Fibroblast of pulmonary artery (primary cell): ENCODE results near the gene NBL1.

ENCODE experiments used
- DNase-seq: peaks from one replicate; pipeline ENCODE4 v3.0.0-alpha.2; 2010; ENCODE audit warnings: low read depth
- H3K4me3 ChIP-seq: replicated peaks from 2 replicates; pipeline ENCODE4 v1.5.1; 2011; ENCODE audit warnings: low read depth, mild to moderate bottlenecking, control low read depth, low read length, moderate library complexity
- TF ChIP-seq, protein P1 (sequence below): IDR thresholded peaks from 2 replicates; pipeline ENCODE4 v1.5.1; 2011; ENCODE audit warnings: mild to moderate bottlenecking, control low read depth, low read length, inconsistent platforms; ENCODE audit errors: missing control alignments

The NBL1 gene

DNA sequence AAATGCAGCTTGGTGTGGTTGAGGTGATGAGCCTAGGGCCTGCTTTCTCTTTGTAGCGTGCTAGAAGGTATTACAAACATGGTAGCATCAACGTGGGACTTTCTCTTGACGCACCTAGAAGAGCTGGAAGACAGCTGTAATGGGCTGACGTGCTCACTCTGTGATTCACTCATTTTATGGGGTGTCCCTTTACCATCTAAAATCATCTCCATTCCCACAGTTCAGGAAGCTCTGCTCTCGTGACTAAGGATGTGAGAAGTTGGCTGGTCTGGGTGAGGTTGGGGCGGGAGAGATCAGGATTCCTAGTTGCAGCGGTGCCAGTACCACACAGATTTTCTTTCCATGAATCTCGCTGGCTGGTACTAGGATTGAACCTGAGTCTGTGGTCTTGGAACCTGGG lies 24.8 kb downstream of the NBL1 start:
- no peak for DNase-seq
- H3K4me3 ChIP-seq: no peak overlapping the region
- TF ChIP-seq, protein P1, sequence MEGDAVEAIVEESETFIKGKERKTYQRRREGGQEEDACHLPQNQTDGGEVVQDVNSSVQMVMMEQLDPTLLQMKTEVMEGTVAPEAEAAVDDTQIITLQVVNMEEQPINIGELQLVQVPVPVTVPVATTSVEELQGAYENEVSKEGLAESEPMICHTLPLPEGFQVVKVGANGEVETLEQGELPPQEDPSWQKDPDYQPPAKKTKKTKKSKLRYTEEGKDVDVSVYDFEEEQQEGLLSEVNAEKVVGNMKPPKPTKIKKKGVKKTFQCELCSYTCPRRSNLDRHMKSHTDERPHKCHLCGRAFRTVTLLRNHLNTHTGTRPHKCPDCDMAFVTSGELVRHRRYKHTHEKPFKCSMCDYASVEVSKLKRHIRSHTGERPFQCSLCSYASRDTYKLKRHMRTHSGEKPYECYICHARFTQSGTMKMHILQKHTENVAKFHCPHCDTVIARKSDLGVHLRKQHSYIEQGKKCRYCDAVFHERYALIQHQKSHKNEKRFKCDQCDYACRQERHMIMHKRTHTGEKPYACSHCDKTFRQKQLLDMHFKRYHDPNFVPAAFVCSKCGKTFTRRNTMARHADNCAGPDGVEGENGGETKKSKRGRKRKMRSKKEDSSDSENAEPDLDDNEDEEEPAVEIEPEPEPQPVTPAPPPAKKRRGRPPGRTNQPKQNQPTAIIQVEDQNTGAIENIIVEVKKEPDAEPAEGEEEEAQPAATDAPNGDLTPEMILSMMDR: no peak

DNA sequence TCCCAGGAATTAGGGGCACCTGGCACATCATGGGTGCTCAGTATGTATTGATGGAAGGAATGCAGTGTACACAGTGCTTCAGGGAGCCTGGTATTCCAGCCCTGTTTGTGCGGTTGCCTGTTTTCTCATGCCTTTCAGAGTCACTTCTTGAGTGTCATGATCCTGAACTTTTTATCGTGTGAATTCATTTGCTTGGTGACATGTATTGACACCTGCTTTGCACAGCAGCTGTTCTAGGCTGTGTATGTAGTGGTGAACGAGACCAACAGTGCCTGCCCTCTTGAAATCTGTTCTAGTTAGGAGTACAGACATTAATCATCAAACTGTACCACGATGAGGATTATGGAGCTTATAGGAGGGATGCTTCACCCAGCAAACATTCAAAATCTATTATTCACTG lies 26.7 kb downstream of the NBL1 start:
- H3K4me3 ChIP-seq: no peak overlapping the region
- TF ChIP-seq, protein P1: no peak
- DNase-seq: no peak

DNA sequence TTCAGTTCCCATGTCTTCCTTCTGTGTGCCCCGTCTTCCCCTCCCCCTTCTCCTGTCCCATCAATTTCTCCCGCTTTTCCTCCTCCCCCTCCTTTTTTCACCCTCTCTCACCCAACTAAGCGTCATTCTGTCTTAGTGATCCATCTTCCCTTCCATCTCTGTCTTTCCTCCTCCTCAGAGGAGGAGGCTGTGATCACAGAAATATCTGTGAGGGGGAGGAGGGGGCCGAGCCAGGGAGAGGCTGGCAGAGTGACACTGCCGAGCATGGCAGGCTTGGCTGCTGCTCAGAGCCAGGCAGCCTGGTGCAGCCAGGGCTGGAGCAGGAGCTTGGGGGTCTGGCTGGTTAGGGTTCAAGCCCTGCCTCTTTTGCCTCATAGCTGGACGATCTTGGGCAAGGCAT lies 28.1 kb downstream of the NBL1 start:
- TF ChIP-seq, protein P1: no peak
- DNase-seq: no peak
- H3K4me3 ChIP-seq: no peak overlapping the region

DNA sequence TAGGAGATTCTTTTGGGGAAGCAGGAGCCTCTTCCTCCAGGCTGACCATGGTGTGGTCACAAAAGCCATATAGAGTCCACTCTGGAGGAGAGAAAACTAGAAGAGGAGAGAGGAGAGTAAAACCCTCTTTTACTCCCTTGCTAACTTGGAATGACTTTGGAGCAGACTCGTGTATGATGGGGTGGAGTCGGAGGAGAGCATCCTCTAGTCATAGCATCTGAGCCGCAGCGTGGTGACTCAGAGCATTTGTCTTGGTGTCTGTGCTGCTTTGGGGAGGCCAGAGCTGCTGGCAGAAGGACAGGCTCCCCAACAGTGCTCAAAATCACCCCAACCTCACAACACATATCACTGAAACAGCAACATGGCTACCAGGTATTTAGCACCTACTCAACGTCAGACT lies 31.7 kb downstream of the NBL1 start:
- no peak for DNase-seq
- TF ChIP-seq, protein P1: no peak
- H3K4me3 ChIP-seq: no peak overlapping the region

DNA sequence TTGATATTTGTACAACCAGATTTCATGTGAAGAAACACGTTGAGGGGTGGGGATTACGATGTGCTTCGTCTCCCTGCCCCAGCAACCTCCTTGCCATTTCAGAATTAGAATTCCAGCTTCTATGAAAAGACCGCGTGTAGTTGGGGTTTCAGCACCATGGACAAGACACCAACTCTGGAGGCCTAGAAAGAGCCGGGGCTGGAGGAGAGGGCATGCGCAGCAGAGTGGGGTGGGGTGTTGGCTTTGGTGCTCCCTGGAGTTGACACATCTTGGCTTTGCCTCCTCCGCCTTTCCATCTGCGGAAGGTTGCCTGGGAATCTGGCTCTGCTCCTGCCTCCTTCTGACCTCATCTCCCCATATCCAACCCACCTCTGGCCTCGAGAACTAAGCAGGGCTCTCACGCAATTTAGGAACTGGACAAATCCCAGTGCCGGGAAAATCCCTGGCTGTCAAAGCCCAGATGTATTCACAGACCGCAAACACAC lies 32.4 kb downstream of the NBL1 start:
- peak; percentile 80 for DNase-seq
- TF ChIP-seq, protein P1: no peak
- H3K4me3 ChIP-seq: no peak overlapping the region

DNA sequence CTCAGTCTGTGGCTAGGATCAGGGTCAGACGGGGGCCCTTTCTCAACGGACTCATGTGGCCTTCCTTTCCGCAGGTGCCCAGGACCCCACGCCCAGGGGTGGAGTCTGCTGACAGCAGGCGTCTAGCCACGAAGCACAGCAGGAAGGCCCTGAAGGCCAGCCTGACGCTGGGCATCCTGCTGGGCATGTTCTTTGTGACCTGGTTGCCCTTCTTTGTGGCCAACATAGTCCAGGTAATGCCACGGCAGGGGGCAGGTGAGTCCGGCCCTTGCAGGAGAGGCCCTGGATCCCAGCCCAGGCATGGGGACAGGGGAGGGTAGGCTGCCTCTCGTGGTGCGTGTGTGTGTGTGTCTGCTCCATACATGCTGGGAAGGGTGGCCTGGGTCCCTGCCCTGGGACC lies 34.4 kb downstream of the NBL1 start:
- TF ChIP-seq, protein P1: no peak
- DNase-seq: no peak
- H3K4me3 ChIP-seq: no peak overlapping the region

DNA sequence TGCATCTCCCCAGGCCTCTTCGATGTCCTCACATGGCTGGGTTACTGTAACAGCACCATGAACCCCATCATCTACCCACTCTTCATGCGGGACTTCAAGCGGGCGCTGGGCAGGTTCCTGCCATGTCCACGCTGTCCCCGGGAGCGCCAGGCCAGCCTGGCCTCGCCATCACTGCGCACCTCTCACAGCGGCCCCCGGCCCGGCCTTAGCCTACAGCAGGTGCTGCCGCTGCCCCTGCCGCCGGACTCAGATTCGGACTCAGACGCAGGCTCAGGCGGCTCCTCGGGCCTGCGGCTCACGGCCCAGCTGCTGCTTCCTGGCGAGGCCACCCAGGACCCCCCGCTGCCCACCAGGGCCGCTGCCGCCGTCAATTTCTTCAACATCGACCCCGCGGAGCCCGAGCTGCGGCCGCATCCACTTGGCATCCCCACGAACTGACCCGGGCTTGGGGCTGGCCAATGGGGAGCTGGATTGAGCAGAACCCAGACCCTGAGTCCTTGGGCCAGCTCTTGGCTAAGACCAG lies 34.9 kb downstream of the NBL1 start:
- no peak for DNase-seq
- TF ChIP-seq, protein P1: no peak
- H3K4me3 ChIP-seq: no peak overlapping the region
